GM21381 (cell line): ENCODE measurements around the gene GRK5.

Source experiments
- ATAC-seq: cut with Tn5 transposase; IDR thresholded peaks from one replicate; pipeline ENCODE4 v1.9.1; 2021; ENCODE audit warnings: mild to moderate bottlenecking, moderate library complexity; ENCODE audit not compliant: unreplicated experiment

GRK5 gene

GRCh38 chr10:119314486-119314885 is 107.1 kb downstream of the GRK5 start:
- ATAC-seq = no peak

- ATAC-seq = peak; percentile 48
Measured at GRCh38 chr10:119315128-119316001, 108.0 kb downstream of the GRK5 start.

- ATAC-seq = no peak
Measured at GRCh38 chr10:119316002-119316358, 108.6 kb downstream of the GRK5 start.

- no peak for ATAC-seq
Measured at GRCh38 chr10:119316729-119317097, 109.3 kb downstream of the GRK5 start.

- no peak for ATAC-seq
Measured at GRCh38 chr10:119318411-119319160, 111.2 kb downstream of the GRK5 start.

GRCh38 chr10:119319161-119319919 is 112.0 kb downstream of the GRK5 start:
- ATAC-seq = no peak

- no peak for ATAC-seq
Measured at GRCh38 chr10:119319920-119320258, 112.5 kb downstream of the GRK5 start.

GRCh38 chr10:119320981-119321380 is 113.6 kb downstream of the GRK5 start:
- no peak for ATAC-seq

- ATAC-seq = no peak
Measured at GRCh38 chr10:119323085-119324016, 116.0 kb downstream of the GRK5 start.

- ATAC-seq = no peak
Measured at GRCh38 chr10:119325131-119325530, 117.8 kb downstream of the GRK5 start.

GRCh38 chr10:119326167-119326566 is 118.8 kb downstream of the GRK5 start:
- ATAC-seq = no peak

GRCh38 chr10:119327096-119327745 is 119.8 kb downstream of the GRK5 start:
- no peak for ATAC-seq

GRCh38 chr10:119328223-119328622 is 120.9 kb downstream of the GRK5 start:
- ATAC-seq = no peak

- ATAC-seq = no peak
Measured at GRCh38 chr10:119330342-119330741, 123.0 kb downstream of the GRK5 start.

- no peak for ATAC-seq
Measured at GRCh38 chr10:119331061-119331460, 123.7 kb downstream of the GRK5 start.

- ATAC-seq = no peak
Measured at GRCh38 chr10:119333146-119333792, 125.9 kb downstream of the GRK5 start.

- no peak for ATAC-seq
Measured at GRCh38 chr10:119335671-119336353, 128.4 kb downstream of the GRK5 start.

- ATAC-seq = no peak
Measured at GRCh38 chr10:119336599-119336998, 129.2 kb downstream of the GRK5 start.

- no peak for ATAC-seq
Measured at GRCh38 chr10:119337223-119337622, 129.9 kb downstream of the GRK5 start.
